HG03575 (cell line): ENCODE data around the gene TICAM2.

Experiments used
- ATAC-seq: cut with Tn5 transposase; IDR thresholded peaks from one replicate; pipeline ENCODE4 v1.9.1; 2021; ENCODE audit not compliant: unreplicated experiment, insufficient number of reproducible peaks, low FRiP score; ENCODE audit errors: extremely low read depth

TICAM2 gene

DNA sequence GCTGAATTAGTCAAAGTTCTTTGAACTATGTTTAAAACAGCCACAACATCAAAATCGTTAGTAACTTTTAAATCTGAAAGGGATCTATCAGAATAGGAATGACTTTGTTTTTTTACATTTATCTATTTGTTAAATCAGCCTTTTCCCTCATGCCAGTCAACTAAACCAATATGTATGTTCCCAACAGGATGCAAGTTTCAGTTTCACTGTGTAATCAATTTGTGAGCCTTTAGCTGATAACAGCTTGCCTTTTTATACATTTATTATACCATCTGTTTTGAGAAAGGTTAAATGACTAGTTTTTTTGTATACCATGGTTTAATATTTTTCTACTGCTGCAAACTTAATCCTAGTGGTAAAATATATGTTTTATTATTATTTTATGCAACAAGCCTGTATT lies 14.6 kb upstream of the TICAM2 start:
- ATAC-seq: no peak

DNA sequence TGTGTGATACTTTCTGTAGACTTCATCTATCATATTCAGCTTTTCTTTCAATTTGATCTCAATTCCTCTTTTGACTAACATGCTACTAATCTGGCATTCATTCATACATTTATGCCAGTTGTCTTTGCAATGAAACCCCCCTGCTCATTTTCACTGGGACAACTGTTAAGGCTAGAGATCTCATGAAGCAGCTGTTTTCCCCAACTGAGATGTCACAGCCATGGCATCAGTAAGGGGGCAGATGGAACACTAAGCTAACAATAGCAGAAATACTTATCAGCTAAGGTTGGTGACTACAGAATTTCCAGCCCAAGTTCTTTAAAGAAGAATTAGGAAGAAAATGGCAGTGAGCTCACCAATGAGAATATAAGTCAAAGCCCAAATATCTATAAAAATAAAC lies 14.2 kb upstream of the TICAM2 start:
- no peak for ATAC-seq

DNA sequence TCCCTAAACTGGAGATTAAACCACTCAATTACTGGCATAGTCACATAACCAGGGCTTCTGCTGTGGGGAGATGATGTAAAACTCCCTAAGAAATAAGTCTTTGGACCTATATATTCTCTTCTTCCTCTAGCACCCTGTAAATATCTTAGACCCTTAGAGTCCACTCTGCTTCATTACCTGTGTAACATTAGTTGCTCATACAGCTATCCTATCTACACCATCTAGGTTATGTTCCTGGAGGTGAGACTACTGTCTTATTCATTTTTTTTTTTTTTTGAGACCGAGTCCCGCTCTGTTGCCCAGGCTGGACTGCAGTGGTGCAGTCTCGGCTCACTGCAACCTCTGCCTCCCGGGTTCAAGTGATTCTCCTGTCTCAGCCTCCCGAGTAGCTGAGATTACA lies 9.6 kb upstream of the TICAM2 start:
- no peak for ATAC-seq

- no peak for ATAC-seq
Measured at GRCh38 chr5:115607935-115608334, 5.7 kb upstream of the TICAM2 start.

GRCh38 chr5:115605436-115605835 lies 3.2 kb upstream of the TICAM2 start:
- ATAC-seq: no peak

DNA sequence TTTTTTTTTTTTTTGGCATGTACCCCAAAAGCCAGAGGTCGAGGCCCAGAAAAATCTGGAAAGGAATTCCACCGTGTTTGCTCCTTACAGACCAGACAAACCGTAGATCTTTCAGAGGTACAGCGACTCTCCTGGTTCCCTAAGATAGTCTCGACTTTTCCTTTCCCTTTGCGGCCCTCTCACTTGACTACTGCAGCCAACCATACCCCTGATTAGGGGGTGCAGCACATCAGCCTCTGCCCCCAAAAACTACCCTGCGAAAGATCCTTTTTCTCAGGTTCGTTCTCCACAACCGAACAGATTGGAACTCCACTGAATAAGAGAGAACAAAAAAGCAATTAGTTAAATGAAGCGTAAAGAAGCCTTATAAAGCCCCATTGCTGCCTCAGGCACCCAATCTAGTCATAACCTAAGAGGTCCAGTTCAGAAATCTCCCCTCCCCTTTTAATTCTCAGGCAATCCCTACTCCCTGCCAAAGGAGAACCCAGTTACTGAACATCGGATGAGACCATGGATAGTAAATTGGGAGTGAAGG lies 379 bp upstream of the TICAM2 start:
- ATAC-seq: no peak

GRCh38 chr5:115600766-115601165 lies 1.5 kb downstream of the TICAM2 start:
- ATAC-seq: no peak

DNA sequence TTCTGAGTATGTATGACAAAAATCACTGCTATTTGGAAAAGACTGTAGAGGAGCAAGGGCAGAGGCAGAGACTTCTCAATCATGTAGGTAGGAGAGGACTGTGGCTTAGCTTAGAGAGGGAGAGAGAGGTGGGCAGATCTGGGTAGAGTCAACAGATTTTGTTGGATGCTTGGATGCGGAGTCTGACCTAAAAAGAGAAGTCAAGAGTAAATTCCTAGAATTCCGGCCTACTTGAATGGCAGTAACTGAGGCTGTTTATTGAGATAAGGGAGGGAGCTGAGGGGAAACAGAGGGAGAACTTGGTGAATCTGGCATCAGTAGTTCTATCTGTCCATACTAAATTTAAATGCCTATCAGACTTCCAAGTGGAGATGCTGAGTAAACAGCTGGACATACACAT lies 2.4 kb downstream of the TICAM2 start:
- ATAC-seq: peak; percentile 2

- ATAC-seq: peak; percentile 42
Measured at GRCh38 chr5:115599502-115599901, 2.8 kb downstream of the TICAM2 start.

- no peak for ATAC-seq
Measured at GRCh38 chr5:115594128-115595047, 7.9 kb downstream of the TICAM2 start.

GRCh38 chr5:115589043-115589442 lies 13.2 kb downstream of the TICAM2 start:
- no peak for ATAC-seq

DNA sequence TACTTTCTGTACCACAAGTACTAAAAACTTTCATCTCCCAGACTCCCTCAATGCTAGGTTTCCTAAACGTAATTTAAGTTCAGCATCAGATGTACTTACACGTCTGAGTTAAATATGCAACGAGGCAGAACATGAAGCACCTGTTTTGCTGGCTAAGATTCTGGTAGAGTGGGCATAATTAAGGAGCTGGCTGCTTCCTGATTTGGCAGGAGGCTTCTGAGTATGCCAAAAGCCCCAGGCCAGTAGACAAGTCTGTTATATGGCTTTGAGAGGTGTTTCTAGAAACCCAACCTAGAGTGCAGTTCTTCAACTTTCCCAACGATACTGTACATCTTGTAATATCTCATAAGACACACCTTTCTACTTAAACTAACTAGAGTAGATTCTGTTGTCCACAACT lies 13.6 kb downstream of the TICAM2 start:
- ATAC-seq: no peak

DNA sequence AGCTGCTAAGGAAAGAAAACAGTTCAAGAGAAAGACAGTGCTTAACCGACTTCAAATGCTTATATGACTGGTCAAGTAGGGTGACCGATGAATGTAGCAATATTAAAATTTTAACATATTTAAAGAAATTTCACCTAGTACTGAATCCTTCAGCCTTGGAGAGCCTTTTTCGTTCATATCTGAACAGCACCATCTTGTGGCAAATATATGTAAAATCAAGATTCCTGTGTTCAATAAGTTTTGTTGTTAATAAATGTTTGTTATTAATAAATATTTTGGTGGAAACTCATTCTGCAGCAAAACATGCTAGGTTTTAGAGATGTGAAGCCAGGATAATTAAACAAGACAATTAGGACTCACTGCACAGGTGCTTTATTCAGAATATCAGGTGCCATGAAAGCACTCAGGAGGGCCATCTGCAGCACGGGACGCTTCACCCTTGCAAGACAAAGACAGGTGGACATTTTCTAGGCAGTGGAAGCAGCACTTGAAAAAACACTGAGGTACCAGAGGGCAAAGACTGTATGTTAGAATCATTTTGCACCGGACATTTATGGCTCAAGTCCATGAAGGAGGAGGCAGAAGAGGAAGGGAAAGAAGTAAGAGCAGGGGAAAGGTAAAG lies 15.6 kb downstream of the TICAM2 start:
- ATAC-seq: no peak

DNA sequence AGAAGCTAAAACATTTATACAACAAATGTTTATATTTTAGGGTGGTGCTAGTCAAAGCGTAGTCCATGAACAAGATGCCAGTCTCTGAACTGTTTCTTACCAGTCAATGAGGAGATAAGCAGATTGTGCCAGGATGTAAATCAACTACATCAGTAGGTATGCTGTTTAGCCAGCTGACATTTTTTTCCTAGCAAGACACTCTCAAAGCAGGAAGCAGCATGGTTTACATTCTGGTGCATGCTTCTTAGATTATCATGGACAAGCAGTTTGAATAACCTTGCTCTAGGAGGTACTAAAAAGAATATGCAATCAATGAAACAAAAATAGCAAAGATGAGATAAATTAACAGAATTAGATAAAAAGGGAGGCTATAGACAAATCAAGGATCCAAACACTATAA lies 17.0 kb downstream of the TICAM2 start:
- no peak for ATAC-seq

DNA sequence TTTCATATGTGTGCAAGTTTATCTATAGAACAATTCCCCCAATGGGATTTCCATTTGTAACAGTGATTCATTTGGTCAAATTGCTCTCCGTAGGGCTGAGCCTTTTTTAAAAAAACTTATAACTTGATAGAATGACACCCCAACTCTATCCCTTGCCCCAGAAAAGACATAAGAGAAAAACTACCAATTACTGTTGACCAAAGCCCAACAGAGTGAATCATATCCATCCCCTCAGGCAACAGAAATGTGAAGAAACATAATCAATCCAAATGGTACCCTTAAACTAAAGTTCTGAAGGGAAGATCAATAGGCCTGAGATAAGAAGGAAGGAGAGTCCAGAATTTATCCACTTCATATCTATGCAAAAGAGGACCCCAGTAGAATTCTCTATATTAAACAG lies 17.8 kb downstream of the TICAM2 start:
- ATAC-seq: no peak

DNA sequence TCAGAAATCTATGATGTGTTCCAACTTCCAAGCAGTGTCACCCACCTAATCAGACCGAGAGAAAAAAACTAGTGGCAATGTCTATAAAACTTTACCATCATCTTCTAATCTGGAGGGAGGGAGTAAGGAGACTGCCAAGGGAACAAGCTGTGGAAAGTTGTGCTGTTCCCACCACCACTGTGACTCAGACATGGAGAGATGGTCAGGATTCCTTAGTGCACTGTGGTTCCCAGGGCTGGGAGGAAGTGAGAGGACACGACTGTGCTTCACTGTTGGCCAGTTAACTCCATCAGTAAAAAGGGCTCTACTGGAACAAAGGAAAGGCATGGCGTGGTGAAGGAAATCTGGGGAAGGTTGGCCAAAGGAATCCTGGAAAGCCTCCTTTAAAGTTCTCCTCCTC lies 18.8 kb downstream of the TICAM2 start:
- no peak for ATAC-seq

DNA sequence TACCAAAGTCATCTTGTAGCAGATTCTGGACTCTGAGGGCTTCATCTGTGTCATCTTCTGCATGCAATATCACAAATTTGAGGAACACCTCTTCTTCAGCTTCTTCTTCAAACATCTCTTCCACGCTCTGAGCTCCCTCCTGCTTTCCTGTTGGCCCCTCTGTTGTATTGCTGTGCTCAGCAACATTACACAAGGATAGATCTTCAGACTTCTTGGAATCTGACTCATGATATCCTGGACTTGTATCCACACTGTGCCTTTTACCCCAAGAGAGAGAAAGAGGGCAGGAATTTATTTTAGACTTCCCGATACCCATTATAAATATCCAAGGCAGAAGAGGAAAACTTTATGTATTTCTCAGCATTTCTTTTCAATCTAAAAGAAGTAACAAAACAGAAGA lies 21.3 kb downstream of the TICAM2 start:
- no peak for ATAC-seq

DNA sequence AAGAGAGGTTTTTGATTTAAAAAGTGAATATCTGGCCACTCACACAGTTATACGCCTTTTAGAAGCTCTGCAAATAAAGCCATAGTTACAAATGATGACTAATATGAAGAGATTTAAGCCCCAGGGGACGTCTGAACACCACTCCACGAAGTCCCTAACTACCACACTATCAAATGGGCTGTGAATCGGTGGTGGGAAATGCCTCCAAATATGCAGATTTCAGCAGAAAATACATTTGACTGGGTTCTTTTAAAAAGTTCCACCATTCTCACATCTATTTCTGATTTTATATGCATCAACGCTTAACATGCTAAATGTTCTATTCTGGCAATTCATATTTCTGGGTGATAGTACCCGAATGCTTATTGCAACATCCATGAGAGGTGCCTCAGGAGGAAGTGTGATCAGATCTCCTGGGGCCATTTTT lies 22.5 kb downstream of the TICAM2 start:
- ATAC-seq: no peak

DNA sequence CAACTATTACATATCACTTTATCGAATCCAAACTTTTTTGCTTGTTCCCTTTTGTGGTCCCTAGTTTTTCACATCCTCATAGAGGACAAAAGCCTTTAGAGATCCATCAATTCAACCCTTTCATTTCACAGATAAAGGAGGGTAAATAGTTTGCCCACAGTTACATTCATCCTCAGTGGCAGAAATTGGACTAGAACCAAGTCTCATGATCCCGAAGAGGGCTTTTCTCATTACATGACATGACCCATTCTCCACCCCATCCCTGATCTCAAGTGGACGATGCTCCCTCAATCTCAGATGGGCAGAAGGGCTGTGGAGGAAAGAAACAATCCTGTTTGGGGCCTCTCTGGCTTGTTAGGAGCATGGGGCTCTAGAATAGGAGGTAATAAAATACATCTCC lies 23.1 kb downstream of the TICAM2 start:
- no peak for ATAC-seq

DNA sequence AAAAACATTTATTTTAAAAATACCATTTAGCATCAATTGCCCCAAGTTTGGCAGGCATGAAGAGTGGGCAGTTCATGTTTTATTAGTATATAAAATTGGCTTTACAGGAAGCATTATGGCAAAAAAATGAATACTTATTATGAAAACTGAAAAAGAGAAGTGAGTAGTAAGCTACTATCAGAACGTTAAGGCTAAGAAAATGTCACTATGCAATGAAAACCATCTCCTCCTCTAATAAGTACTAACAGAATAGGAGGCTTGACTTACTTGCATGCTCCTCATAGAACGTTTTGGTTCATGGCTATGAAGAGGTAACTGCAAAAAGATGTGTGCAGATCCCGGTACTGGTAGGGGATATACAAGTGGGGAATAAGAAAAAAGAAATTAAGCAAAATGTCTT lies 23.6 kb downstream of the TICAM2 start:
- peak; percentile 52 for ATAC-seq
